ENCODE results near the gene PFDN4. TPM values are rescaled to one million over a fixed set of nuclear protein-coding genes. Genes with fewer than 3 reads are reported as not detected.
"Not testable (repeated sequence)": the region's sequence is repeated elsewhere in the genome, so short reads cannot be mapped to it uniquely, and the experiment has no call there.

Gene PFDN4
- total RNA-seq, 1 donor, result 82.0 TPM

DNA sequence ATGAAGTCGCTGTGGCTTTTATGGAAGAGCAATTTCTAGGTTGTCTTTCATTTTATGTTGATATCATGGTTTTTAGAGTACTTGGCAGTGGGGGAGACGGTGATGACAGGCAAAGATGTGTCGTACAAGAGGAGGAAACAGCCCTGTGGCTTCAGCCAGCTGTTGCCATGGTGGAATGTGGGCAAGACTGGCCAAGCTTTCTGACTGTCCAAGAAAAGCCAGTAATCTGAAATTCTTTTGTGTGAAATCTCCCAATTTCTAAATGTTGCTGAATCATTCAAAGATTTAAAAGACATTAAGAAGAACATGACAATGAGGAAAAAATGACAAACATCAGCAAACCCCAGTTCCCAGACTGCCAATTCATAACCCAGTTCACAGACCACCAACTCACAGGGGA is 23.1 kb downstream of the PFDN4 start:
- TF ChIP-seq, protein P1, sequence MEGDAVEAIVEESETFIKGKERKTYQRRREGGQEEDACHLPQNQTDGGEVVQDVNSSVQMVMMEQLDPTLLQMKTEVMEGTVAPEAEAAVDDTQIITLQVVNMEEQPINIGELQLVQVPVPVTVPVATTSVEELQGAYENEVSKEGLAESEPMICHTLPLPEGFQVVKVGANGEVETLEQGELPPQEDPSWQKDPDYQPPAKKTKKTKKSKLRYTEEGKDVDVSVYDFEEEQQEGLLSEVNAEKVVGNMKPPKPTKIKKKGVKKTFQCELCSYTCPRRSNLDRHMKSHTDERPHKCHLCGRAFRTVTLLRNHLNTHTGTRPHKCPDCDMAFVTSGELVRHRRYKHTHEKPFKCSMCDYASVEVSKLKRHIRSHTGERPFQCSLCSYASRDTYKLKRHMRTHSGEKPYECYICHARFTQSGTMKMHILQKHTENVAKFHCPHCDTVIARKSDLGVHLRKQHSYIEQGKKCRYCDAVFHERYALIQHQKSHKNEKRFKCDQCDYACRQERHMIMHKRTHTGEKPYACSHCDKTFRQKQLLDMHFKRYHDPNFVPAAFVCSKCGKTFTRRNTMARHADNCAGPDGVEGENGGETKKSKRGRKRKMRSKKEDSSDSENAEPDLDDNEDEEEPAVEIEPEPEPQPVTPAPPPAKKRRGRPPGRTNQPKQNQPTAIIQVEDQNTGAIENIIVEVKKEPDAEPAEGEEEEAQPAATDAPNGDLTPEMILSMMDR (IDR thresholded peaks at IDR 0.05; ENCODE audit: insufficient read depth, low read depth, low read length), result no peak
- DNase-seq (ENCODE audit: low read depth), result no peak
- no peak overlapping the region for H3K4me3 ChIP-seq (ENCODE audit: low read depth, low read length)

DNA sequence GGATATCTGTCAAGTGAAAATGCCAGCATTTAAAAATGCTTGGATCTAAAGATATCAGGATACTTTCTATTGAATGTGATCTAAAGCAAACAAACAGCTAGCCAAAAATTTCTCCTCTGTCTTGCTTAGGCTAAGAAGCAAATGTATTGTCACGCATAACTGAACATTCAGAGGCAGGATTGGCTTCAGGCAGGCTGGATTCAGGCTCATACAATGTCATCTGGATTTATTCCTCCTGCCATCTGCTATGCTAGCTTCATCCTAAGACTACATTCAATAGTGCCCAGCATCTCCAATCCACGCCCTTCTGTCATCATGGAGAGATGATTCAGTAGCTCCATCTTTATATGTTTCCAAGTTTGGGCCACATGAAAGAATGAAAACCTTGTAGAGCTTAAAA is 27.1 kb downstream of the PFDN4 start:
- DNase-seq (ENCODE audit: low read depth), result no peak
- no peak overlapping the region for H3K4me3 ChIP-seq (ENCODE audit: low read depth, low read length)
- TF ChIP-seq, protein P1 (IDR thresholded peaks at IDR 0.05; ENCODE audit: insufficient read depth, low read depth, low read length), result no peak

DNA sequence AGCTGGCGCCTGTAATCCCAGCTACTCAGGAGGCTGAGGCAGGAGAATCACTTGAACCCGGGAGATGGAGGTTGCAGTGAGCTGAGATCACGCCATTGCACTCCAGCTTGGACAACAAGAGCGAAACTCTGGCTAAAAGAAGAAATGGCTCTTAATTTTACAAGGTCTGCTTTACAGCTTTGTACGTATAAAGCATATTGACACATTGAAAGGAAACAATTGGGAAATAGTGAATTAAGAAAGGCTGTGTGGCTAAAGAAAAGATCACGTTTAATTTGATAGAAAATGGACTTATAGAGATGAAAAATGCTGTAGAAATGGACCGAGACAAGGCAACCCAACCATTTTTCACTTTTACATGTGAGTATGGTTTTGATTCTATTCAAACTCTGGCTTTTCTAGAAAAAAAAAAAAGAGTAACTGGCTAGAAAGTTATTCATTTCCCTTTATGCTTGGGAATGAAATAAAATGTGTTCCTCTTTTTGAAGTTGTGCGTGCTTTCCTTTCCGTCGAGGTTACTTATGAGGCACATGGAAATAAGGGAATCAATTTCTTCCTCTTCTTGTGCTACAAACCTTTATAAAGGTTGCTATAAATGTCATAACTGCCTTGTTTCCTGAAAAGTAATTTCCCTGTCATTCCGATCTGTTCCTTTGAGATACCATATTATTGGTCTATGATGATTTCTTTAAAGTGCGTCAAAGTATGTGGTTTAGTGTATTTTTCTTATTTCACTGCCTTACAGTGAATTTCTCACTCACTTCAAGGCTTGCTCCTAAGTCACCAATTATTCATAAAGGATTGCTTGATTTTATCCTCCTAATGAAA is 29.4 kb downstream of the PFDN4 start:
- no peak for DNase-seq (ENCODE audit: low read depth)
- TF ChIP-seq, protein P1 (IDR thresholded peaks at IDR 0.05; ENCODE audit: insufficient read depth, low read depth, low read length), result no peak
- H3K4me3 ChIP-seq (ENCODE audit: low read depth, low read length), result no peak overlapping the region

DNA sequence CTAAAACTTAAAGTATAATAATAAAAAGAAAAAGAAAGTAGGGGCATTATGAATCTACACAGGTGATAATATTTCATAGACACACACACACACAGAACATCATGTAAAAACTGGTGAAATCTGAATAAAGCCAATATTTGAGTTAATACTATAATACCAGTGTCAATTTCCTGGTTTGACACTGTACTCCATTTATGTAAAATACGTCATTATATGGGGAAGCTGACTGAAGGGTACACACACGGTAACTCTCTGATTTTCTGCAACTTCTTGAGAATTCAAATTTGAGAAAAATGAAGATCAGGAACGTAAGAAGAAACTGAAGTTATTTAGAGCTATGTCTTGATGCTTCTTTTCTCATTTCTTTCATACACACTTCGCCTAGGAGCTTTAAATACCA is 36.2 kb downstream of the PFDN4 start:
- H3K4me3 ChIP-seq (ENCODE audit: low read depth, low read length), result no peak overlapping the region
- TF ChIP-seq, protein P1 (IDR thresholded peaks at IDR 0.05; ENCODE audit: insufficient read depth, low read depth, low read length), result no peak
- DNase-seq (ENCODE audit: low read depth), result no peak

DNA sequence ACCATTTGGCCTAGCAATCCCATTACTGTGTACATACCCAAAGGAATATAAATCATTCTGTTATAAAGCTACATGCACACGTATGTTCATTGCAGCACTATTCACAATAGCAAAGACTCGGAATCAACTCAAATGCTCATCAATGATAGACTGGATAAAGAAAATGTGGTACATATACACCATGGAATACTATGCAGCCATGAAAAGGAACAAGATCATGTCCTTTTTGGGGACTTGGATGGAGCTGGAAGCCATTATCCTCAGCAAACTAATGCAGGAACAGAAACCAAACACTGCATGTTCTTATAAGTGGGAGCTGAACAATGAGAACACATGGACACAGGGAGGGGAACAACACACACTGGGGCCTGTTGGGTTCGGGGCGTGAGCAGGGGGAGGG is 40.8 kb downstream of the PFDN4 start:
- not testable (repeated sequence) for DNase-seq (ENCODE audit: low read depth); H3K4me3 ChIP-seq (ENCODE audit: low read depth, low read length)

DNA sequence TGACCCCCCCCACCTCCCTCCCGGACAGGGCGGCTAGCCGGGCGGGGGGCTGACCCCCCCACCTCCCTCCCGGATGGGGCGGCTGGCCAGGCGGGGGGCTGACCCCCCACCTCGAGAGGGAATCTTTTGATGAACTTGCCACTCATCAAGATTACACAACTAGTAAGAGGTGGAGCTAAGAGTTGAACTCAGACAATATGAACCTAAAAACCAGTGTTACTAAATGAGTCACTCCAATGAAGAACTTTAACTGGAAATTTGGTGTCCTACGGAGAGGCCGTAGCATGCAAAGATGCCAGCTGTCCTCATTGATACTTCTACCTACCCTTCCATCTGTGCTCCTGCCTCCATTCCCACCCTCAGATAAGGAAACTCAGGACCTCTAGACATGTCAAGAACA is 42.8 kb downstream of the PFDN4 start:
- TF ChIP-seq, protein P1 (IDR thresholded peaks at IDR 0.05; ENCODE audit: insufficient read depth, low read depth, low read length), result no peak
- no peak overlapping the region for H3K4me3 ChIP-seq (ENCODE audit: low read depth, low read length)
- DNase-seq (ENCODE audit: low read depth), result no peak

DNA sequence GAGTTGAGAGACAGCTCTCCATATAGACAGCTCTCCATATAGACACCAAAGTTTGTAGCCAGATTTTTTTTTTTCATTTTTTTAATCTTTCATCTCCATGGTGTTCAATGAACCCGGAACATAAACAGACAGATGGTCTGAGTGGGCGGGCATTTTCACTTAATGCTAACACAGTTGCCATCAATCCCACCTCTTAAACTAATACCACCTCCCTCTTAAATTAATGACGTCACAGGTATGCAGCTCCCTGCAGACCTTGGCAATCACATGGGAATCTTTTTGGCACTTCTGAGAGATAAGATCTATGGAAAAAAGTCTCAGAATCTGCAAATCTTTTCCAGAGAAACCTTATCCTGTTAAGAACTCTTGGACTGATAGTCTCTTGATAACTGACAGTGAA is 43.2 kb downstream of the PFDN4 start:
- TF ChIP-seq, protein P1 (IDR thresholded peaks at IDR 0.05; ENCODE audit: insufficient read depth, low read depth, low read length), result no peak
- DNase-seq (ENCODE audit: low read depth), result no peak
- H3K4me3 ChIP-seq (ENCODE audit: low read depth, low read length), result no peak overlapping the region
